Measurements from ENCODE around the gene ARL3. TPM values are rescaled to one million over a fixed set of nuclear protein-coding genes. Genes with fewer than 3 reads are reported as not detected.
"Not testable (repeated sequence)": the region's sequence is repeated elsewhere in the genome, so short reads cannot be mapped to it uniquely, and the experiment has no call there.

The ARL3 gene
- total RNA-seq (2014; rRNA removed; shearing (Covaris generic)): 10.4 and 10.5 TPM in 2 replicates

GRCh38 chr10:102713814-102714620, at the start of gene ARL3:
Gene ARL3, minus strand, starts transcription at chr10:102714397. Its CDS starts 122 bp downstream, at chr10:102714275.
- peak; percentile 98 for DNase-seq (ENCODE audit: low spot score)
- in situ Hi-C loops (cut with HindIII; ENCODE audit: low sequenced_read_pairs): no loop called here

- in situ Hi-C loops (cut with HindIII; ENCODE audit: low sequenced_read_pairs): no loop called here
- no peak for DNase-seq (ENCODE audit: low spot score)
These were observed 48.9 kb upstream of the ARL3 start for GRCh38 chr10:102763037-102763607.

- in situ Hi-C loops (cut with HindIII; ENCODE audit: low sequenced_read_pairs): no loop called here
- no peak for DNase-seq (ENCODE audit: low spot score)
These were observed 48.3 kb upstream of the ARL3 start for GRCh38 chr10:102762401-102763015.

GRCh38 chr10:102761981-102762380, 47.8 kb upstream of the ARL3 start:
- no peak for DNase-seq (ENCODE audit: low spot score)
- in situ Hi-C loops (cut with HindIII; ENCODE audit: low sequenced_read_pairs): no loop called here

- no peak for DNase-seq (ENCODE audit: low spot score)
- in situ Hi-C loops (cut with HindIII; ENCODE audit: low sequenced_read_pairs): no loop called here
These were observed 45.5 kb upstream of the ARL3 start for GRCh38 chr10:102759497-102760210.

GRCh38 chr10:102758933-102759262, 44.7 kb upstream of the ARL3 start:
- in situ Hi-C loops (cut with HindIII; ENCODE audit: low sequenced_read_pairs); DNase-seq (ENCODE audit: low spot score): not testable (repeated sequence)

- no peak for DNase-seq (ENCODE audit: low spot score)
- in situ Hi-C loops (cut with HindIII; ENCODE audit: low sequenced_read_pairs): no loop called here
These were observed 44.2 kb upstream of the ARL3 start for GRCh38 chr10:102758240-102758932.

GRCh38 chr10:102757323-102757722, 43.1 kb upstream of the ARL3 start:
- in situ Hi-C loops (cut with HindIII; ENCODE audit: low sequenced_read_pairs): no loop called here
- no peak for DNase-seq (ENCODE audit: low spot score)

GRCh38 chr10:102753718-102754117, 39.5 kb upstream of the ARL3 start:
- DNase-seq (ENCODE audit: low spot score): no peak
- in situ Hi-C loops (cut with HindIII; ENCODE audit: low sequenced_read_pairs): no loop called here

GRCh38 chr10:102752934-102753664, 38.9 kb upstream of the ARL3 start:
- peak; percentile 49 for DNase-seq (ENCODE audit: low spot score)
- in situ Hi-C loops (cut with HindIII; ENCODE audit: low sequenced_read_pairs): no loop called here

- in situ Hi-C loops (cut with HindIII; ENCODE audit: low sequenced_read_pairs): no loop called here
- DNase-seq (ENCODE audit: low spot score): no peak
These were observed 38.2 kb upstream of the ARL3 start for GRCh38 chr10:102752266-102752930.

- DNase-seq (ENCODE audit: low spot score): no peak
- in situ Hi-C loops (cut with HindIII; ENCODE audit: low sequenced_read_pairs): no loop called here
These were observed 31.0 kb upstream of the ARL3 start for GRCh38 chr10:102745157-102745556.

GRCh38 chr10:102744374-102745051, 30.3 kb upstream of the ARL3 start:
- in situ Hi-C loops (cut with HindIII; ENCODE audit: low sequenced_read_pairs): loop anchor here (5.0 kb wide), 1 partner anchor 88 kb away; no protein-coding TSS in a partner anchor
- peak; percentile 31 for DNase-seq (ENCODE audit: low spot score)

GRCh38 chr10:102743588-102744373, 29.6 kb upstream of the ARL3 start, which contains the start of gene WBP1L:
Gene WBP1L, plus strand, starts transcription at chr10:102743948. Its CDS starts 106 bp downstream, at chr10:102744054.
- in situ Hi-C loops (cut with HindIII; ENCODE audit: low sequenced_read_pairs): loop anchor here (5.0 kb wide), 1 partner anchor 89 kb away; no protein-coding TSS in a partner anchor
- DNase-seq (ENCODE audit: low spot score): peak; percentile 100

GRCh38 chr10:102743078-102743587, 28.9 kb upstream of the ARL3 start:
- DNase-seq (ENCODE audit: low spot score): no peak
- in situ Hi-C loops (cut with HindIII; ENCODE audit: low sequenced_read_pairs): loop anchor here (5.0 kb wide), 1 partner anchor 89 kb away; no protein-coding TSS in a partner anchor

GRCh38 chr10:102742313-102742712, 28.1 kb upstream of the ARL3 start:
- DNase-seq (ENCODE audit: low spot score): not testable (repeated sequence)
- in situ Hi-C loops (cut with HindIII; ENCODE audit: low sequenced_read_pairs): loop anchor here (5.0 kb wide), 1 partner anchor 90 kb away; no protein-coding TSS in a partner anchor

Data from G401 (cell line).